Measurements from ENCODE around the gene CCDC195. TPM values are rescaled to one million over a fixed set of nuclear protein-coding genes. Genes with fewer than 3 reads are reported as not detected.
"Not testable (repeated sequence)": the region's sequence is repeated elsewhere in the genome, so short reads cannot be mapped to it uniquely, and the experiment has no call there.

CCDC195 gene
- total RNA-seq, 1 donor from 2014 or later, result not detected

DNA sequence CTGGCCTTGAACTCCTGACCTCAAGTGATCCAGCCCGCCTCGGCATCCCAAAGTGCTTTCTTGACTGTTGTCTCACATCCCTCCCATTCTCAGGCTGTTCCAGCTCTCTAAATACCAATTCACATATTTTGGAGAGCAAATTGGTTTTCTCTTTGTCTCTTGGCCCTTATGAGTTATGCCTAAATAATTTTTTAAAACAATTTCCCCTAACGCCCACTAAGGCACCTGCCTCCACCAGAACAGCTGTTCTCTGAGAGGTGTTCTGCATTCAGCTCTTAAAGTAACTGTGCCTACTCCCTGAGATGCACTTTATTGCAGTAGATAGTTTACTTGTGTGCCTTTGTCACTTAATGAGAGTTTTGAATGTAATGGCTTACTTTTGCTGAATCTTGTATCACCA lies 6.9 kb downstream of the CCDC195 start:
- intact Hi-C loops (cut with DNase I), result no loop called here
- no peak for DNase-seq (ENCODE audit: missing footprints)
- ATAC-seq, result no peak

DNA sequence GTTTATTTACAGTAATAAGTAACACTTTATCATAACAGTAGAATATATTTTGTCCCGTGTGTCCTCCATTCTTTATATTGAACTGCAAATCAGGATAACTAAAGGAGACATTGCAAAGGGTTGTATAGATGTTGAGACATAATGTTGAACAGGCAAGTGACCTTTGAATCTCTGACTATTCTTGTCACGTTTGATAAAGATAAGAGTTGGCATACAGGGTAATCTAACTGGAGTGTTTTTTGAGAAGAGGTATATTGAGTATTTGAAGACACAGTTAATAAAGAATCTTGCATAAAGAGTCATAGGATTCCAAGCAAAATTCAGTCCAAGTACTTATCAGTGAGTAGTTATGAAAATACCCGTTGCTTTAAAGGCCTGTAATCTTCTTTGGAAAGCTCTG lies 21.7 kb downstream of the CCDC195 start:
- DNase-seq (ENCODE audit: missing footprints) (no peak), ATAC-seq (no peak)
- intact Hi-C loops (cut with DNase I), result no loop called here

DNA sequence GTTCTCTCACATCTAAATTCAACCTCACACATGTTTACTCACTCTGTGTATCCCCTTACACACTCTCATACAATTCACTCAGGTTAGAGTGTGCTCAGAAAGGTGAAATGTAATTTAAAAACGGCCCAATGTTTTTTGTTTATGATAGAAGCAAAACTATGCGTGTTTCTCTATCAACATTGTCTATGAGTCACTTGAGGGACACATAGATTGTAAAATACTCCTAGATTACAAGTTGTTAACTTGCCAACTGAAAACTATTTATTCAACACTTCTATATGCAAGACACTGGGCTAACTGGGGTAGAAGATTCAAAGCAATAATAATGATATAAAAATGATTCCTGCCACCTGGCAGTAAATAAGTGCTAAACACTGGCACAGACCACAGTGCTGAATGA lies 24.6 kb downstream of the CCDC195 start:
- ATAC-seq (no peak), DNase-seq (ENCODE audit: missing footprints) (no peak)
- intact Hi-C loops (cut with DNase I), result no loop called here

DNA sequence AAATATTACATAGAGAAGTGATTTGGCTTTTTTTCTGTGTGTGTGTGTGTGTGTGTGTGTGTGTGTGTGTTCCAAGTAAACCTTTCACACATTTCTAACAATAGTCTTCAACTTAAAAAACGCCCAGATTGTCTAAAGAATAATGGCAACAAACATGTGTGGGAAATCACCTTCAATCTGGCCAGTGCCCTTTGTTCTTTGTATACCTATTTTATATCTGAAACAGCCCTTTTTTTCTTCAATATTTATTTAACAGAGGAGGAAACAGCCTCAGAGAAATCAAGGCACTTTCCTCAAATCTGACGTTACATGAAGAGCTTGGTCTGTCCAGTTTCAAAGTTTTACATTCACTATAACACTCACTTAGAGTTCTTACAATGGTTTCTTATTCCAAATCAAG lies 25.3 kb downstream of the CCDC195 start:
- ATAC-seq (no peak), DNase-seq (ENCODE audit: missing footprints) (no peak)
- intact Hi-C loops (cut with DNase I), result no loop called here

DNA sequence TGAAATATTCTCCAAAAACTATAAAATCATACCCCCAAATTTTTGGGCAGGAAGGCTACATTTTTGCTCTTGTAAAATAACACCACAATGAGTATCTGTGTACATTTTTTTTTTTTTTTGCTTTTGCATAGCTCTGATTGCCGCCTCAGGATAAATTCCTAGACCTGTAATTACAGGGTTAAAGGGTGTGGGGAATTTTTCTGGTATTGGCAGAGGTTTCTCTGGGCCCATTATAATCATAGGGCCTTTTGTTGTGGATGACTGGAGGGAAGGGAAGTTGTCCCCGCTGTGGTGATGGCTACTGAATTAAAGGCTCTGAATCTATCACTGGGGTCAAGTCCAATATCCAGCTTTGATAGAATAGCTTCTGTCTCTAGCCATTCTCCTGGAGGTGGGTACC lies 26.6 kb downstream of the CCDC195 start:
- ATAC-seq (no peak), DNase-seq (ENCODE audit: missing footprints) (no peak)
- intact Hi-C loops (cut with DNase I), result no loop called here

DNA sequence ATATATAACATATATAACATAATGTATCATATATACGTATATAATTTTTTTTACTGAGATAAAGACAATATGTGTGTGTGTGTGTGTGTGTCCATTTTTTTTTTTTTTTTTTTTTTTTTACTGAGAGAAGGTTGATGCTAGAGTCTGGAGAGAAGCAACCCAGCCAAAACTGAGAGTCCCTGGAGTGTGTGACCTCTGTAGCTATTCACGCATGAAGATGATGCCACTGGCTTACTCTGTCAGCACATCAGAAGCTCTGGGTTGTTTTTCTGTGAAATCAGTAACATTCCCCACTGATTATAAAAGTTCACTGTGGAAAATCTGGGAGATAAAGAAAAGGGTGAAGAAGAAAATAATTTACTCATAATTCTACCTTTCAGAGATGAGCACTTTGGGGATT lies 27.2 kb downstream of the CCDC195 start:
- DNase-seq (ENCODE audit: missing footprints) (no peak), ATAC-seq (no peak)
- intact Hi-C loops (cut with DNase I), result no loop called here

DNA sequence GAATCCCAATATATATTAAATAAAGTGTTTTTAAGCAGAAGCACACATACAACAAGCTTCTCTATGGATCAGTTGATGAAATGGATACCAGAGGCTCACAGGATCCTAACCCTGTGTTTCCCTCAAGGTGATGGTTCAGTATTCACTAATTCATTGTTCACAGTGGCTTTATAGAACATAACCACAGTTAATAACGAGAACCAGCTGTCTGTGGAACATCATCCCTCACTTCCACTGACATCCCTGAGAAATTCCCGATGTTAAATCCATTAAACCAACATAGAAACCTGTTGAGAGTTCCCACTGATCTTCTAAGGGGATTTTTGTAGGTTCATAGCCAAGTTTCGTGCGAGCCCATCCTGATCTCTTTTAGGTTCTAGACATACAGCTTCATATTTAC lies 29.0 kb downstream of the CCDC195 start:
- DNase-seq (ENCODE audit: missing footprints) (no peak), ATAC-seq (no peak)
- intact Hi-C loops (cut with DNase I), result no loop called here

DNA sequence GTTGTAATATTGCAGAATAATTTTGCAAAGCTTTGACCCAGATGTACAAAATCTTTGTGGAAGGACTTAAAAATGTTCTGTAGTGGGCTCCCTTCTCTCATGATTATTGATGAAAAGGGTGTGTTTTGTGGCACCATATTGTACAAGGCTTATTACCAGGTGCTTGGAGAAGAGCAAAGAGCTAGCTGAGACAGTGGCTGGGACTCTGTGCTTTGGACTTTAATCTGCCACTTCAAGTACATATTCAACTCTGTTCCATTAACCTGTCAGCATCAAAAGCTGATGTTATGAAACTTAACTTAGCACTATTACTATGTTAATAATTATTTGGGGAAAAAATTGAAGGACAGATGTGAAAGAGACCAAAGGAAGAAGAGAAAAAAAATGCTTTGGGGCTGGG lies 31.0 kb downstream of the CCDC195 start:
- ATAC-seq, result no peak
- DNase-seq (ENCODE audit: missing footprints), result no peak
- intact Hi-C loops (cut with DNase I), result no loop called here

DNA sequence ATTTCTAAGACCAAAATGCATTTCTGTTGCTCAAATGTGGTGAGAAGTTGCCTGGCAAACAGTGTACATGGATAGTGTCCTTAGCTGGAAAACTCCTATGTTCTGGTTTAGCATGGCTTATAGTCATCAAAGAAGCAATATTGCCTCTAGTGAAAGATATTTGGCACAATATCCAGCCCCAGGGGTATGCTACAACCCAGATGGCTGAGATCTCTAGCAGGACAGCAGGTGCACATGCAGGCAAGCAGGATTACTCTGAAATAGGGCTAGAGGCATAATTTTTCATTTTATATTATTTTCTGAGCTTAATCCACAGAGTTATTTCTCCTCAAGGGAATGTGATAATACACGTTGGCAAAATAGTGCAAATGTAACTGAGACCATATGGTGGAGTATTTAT lies 34.0 kb downstream of the CCDC195 start:
- ATAC-seq, result no peak
- DNase-seq (ENCODE audit: missing footprints), result no peak
- intact Hi-C loops (cut with DNase I), result no loop called here

DNA sequence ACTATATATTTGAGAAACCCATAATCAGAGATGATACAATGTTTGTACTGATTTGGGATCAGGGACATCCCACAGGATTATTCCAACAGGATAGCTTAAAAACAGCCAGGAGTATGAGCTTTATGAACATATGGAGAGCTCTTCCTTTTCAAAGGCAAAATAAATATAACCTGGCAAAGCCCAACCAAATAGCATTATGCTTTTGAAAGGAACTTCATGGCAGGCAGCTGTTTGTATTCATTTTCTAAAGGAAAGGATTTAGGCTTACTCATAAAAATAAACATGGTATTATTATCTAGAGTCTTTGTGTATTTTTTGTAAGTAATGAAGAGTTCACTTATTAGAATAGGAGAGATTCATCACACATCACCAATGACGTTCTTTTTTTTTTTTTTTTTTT lies 44.4 kb downstream of the CCDC195 start:
- intact Hi-C loops (cut with DNase I), result no loop called here
- no peak for ATAC-seq

DNA sequence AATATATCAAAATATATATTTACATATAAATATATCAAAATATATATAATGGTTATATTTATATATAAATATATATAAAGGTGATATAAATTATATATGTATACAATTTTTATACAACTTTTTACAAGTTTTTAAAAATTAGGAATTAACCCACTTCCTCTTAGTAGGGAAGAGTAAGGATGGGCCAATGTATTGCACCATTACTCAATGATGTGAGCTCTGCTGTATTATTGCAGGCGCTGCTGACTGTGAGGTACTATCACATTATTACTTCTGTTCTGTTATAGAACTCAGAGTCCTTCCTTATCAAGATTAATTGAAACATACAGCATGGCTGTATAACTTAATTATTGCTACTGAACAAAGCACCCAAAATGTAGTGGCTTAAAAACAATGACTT lies 46.0 kb downstream of the CCDC195 start:
- DNase-seq (ENCODE audit: missing footprints), result no peak
- ATAC-seq, result no peak
- intact Hi-C loops (cut with DNase I), result no loop called here

More for the DNA sequence above, 44.4 kb downstream of the CCDC195 start:
- no peak for DNase-seq (ENCODE audit: missing footprints)

DNA sequence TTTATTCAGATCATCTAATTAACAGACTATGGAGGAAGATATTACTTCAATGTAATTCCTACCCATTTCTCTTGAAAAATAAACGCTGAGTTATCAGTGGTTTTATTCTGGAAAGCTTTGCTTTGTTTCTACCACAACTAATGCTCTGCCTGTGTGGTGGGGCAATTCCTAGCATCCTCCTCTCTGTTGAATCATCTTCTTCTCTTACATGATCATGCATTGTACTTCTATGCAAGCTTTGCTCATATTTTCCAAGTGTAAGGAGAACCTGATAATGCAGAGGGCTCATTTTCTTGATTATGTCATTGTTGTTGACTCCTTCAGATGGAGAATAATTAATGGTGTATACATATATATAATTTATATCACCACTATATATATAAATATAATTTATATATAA lies 46.7 kb downstream of the CCDC195 start:
- intact Hi-C loops (cut with DNase I), result no loop called here
- no peak for DNase-seq (ENCODE audit: missing footprints)
- ATAC-seq, result no peak

DNA sequence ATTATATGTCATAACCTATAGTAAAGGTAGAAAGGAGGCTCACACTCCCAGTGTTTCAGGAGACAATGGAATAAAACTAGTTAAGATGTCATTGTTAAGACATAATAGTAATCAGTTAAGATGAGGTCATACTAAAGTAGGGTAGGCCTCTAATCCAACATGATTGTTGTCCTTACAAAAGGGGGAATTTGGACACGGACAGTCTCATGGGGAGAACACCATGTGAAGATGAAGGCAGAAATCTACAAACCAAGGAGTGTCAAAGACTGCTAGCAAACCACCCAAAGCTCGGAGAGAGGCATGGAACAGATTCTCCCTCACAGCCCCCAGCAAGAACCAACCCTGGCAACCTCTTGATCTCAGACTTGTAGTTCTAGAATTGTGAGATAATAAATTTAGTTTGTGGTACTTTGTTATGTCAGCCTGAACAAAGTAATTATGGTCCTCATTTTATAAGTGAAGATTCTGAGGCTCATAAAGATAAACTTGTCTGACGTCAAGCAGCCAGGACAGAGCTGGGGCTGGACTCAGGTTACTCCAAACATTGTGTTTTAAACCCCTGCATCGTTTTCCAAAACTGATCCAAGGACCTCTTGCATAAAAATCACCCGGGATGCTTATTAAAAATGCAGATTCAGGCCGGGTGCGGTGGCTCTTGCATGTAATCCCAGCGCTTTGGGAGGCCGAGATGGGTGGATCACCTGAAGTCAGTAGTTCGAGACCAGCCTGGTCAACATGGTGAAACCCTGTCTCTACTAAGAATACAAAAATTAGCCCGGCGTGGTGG lies 47.8 kb downstream of the CCDC195 start:
- DNase-seq (ENCODE audit: missing footprints), result no peak
- ATAC-seq, result no peak
- intact Hi-C loops (cut with DNase I), result no loop called here

DNA sequence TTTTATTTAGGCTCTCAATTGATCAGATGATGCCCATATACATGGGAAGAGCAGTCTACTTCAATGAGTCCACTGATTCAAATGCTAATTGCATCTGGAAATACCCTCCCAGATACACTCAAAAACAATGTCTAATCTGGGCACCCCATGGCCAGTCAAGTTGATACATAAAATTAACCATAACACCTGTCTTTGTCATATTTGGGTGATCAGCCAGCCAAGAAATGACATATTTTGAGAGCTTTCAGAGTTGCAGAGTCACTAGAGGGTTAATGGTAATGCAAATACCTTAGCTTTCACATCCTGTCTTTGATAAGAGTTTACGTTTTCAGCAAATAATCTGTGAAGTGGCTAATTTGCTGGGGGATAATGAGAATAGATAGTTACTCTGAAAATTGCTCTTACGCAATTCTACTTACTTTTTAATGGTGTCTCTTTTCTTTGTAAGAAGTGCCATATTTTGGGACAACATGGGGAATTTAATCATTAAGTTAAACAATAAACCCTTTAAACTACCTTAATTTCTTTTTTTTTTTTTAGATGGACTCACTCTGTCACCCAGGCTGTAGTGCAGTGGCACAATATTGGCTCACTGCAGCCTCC lies 49.1 kb downstream of the CCDC195 start:
- no peak for ATAC-seq

DNA sequence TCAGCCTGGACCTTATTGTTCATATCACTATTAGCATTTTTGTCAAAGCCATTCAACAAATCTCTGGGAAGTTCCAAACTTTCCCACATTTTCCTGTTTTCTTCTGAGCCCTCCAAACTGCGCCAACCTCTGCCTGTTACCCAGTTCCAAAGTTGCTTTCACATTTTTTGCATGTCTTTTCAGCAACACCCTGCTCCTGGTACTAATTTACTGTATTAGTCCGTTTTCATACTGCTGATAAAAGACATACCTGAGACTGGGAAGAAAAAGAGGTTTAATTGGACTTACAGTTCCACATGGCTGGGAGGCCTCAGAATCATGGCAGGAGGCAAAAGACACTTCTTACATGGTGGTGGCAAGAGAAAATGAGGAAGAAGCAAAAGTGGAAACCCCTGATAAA lies 52.8 kb downstream of the CCDC195 start:
- intact Hi-C loops (cut with DNase I); DNase-seq (ENCODE audit: missing footprints); ATAC-seq: not testable (repeated sequence)

More for the DNA sequence above, 49.1 kb downstream of the CCDC195 start:
- no peak for DNase-seq (ENCODE audit: missing footprints)
- intact Hi-C loops (cut with DNase I), result no loop called here

DNA sequence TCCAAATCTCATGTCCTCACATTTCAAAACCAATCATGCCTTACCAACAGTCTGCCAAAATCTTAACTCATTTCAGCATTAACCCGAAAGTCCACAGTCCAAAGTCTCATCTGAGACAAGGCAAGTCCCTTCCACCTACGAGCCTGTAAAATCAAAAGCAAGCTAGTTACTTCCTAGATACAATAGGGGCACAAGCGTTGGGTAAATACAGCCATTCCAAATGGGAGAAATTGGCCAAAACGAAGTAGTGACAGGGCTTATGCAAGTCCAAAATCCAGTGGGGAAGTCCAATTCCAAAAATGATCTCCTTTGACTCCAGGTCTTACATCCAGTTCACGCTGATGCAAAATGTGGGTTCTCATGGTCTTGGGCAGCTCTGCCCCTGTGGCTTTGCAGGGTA lies 54.5 kb downstream of the CCDC195 start:
- ATAC-seq, result not testable (repeated sequence)

DNA sequence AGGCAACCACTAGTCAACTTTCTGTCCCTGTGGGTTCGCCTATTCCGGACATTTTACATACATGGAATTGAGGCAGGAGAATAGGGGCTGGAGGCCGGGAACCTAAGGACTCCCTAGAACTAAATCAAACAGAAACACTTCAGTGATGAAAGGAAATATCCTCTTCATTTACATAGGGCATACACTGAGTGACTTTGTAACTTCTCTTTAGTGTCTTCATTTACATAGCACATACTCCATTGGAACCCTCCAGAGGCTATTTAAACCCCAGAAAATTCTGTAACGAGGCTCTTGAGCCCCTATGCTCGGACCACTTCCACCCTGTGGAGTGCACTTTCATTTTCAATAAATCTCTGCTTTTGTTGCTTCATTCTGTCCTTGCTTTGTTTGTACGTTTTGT lies 56.5 kb downstream of the CCDC195 start:
- ATAC-seq (no peak), DNase-seq (ENCODE audit: missing footprints) (no peak)
- intact Hi-C loops (cut with DNase I), result loop anchor here (10.0 kb wide), 1 partner anchor 115 kb away; no protein-coding TSS in a partner anchor

More for the DNA sequence above, 54.5 kb downstream of the CCDC195 start:
- DNase-seq (ENCODE audit: missing footprints); intact Hi-C loops (cut with DNase I): not testable (repeated sequence)

DNA sequence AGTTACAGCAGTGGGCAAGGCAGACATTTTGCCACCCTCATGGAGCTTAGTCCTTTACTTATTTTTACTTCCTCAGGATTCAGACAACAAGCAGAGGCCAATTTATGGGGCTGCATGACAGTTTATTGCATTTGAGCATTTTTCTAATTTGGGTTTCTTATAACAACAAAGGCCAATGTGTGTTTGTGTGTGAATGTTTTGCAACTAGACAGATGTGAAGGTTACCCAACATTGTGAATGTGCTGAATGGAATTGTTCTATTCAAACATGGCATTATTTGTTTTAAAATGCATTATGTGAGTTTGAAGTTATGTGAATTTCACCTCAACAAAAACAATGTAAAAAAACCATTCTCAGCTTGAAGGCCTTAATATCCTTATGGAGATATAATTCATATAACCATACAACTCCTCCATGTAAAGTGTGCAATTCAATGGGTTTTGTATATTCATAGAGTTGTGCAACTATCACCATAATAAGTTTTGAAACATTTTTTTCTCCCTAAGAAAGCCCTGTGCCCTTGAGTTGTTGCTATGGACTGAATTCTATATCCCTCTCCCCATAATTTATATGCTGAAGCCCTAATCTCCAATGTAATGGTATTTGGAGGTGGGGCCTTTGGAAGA lies 57.3 kb downstream of the CCDC195 start:
- no peak for DNase-seq (ENCODE audit: missing footprints)
- no peak for ATAC-seq
- intact Hi-C loops (cut with DNase I), result loop anchor here (10.0 kb wide), 1 partner anchor 116 kb away; no protein-coding TSS in a partner anchor

DNA sequence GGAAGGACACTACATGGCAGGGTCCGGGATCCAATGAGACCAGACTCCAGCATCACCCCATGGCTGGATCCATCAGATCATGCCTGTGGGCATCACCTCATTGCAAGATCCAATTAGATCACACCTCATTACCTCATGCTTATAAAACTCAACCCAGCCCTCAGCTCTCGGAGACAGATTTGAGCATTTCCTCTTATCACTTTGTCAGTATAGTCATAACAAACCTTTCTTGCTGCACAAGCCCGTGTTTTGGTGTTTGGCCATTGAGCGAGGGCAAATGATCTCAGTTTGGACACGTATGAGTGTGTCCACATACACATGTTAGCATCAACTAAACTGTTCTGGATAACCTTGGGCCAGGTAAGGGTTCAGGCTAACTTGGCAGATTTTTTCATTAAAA lies 58.8 kb downstream of the CCDC195 start:
- intact Hi-C loops (cut with DNase I), result loop anchor here (10.0 kb wide), 1 partner anchor 117 kb away; no protein-coding TSS in a partner anchor
- DNase-seq (ENCODE audit: missing footprints), result no peak

DNA sequence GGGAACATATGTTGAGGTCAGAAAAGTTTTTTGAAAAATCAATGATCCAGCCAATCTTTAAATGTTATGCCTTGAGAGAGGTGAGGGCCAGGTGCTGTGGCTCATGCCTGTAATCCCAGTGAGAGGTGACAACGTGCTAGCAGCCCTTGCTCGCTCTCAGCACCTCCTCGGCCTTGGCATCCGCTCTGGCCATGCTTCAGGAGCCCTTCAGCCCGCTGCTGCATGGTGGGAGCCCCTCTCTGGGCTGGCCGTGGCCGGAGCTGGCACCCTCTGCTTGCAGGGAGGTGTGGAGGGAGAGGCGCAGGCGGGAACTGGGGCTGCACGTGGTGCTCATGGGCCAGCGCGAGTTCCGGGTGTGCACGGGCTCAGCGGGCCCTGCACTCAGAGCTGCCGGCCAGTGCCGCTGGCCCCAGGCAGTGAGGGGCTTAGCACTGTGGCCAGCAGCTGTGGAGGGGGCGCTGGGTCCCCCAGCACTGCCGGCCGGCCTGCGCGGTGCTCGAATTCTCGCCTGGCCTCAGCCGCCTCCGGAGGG lies 61.1 kb downstream of the CCDC195 start:
- intact Hi-C loops (cut with DNase I), result loop anchor here (10.0 kb wide), 1 partner anchor 120 kb away; no protein-coding TSS in a partner anchor
- DNase-seq (ENCODE audit: missing footprints), result peak; percentile 67
- no peak for ATAC-seq

More for the DNA sequence above, 58.8 kb downstream of the CCDC195 start:
- no peak for ATAC-seq
